ENCODE data around the gene VTI1A.

VTI1A gene

GRCh38 chr10:112637901-112638300 lies 190.9 kb downstream of the VTI1A start:
- no peak for TF ChIP-seq Cebpa-rat (IDR thresholded peaks at IDR 0.05)
- Histone ChIP-seq H3K4me1 (peaks cover 8% of the 10 kb centered on the region), H3K9me3 (no peaks in the 10 kb centered on the region), H4K20me1 (no peaks in the 10 kb centered on the region), H3K9ac (no peak overlapping the region), H3K36me3 (no peaks in the 10 kb centered on the region), H3K4me3 (no peak overlapping the region), H3K27ac (no peak overlapping the region), H3K27me3 (no peaks in the 10 kb centered on the region), H3K4me2 (no peak overlapping the region)

DNA sequence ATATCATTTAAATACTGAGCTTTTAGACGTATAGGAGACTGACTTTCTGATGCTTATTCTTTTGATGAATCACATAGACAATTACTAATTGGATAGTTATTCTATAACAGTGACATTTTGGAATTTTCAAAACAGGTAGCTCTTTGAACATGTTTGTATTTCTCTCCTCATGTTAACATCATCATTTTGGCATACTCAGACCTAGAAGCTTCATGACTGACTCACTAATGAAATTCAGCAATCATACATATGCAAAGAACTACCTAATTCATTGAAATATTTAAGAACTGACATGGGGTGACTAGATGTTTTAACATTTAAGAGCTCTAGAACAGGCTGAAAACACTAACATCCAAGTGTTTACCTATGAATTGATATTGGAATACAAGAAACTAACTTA lies 192.3 kb downstream of the VTI1A start:
- no peaks in the 10 kb centered on the region for H3K36me3 ChIP-seq
- no peak for TF ChIP-seq Cebpa-rat (IDR thresholded peaks at IDR 0.05)
- no peak overlapping the region for H3K27ac ChIP-seq
- no peak overlapping the region for H3K4me3 ChIP-seq
- H3K9me3 ChIP-seq, result no peaks in the 10 kb centered on the region
- H3K4me2 ChIP-seq, result no peak overlapping the region
- H3K9ac ChIP-seq, result no peak overlapping the region
- H3K27me3 ChIP-seq, result no peaks in the 10 kb centered on the region
- no peaks in the 10 kb centered on the region for H4K20me1 ChIP-seq
- peaks cover 8% of the 10 kb centered on the region for H3K4me1 ChIP-seq

- Histone ChIP-seq H4K20me1 (no peaks in the 10 kb centered on the region), H3K4me1 (peaks cover 3% of the 10 kb centered on the region), H3K27me3 (no peaks in the 10 kb centered on the region), H3K36me3 (no peaks in the 10 kb centered on the region), H3K4me3 (no peak overlapping the region), H3K4me2 (no peak overlapping the region), H3K9ac (no peak overlapping the region), H3K9me3 (no peaks in the 10 kb centered on the region), H3K27ac (no peak overlapping the region)
- TF ChIP-seq Cebpa-rat (IDR thresholded peaks at IDR 0.05), result no peak
Observed at GRCh38 chr10:112640638-112641037, 193.6 kb downstream of the VTI1A start.

DNA sequence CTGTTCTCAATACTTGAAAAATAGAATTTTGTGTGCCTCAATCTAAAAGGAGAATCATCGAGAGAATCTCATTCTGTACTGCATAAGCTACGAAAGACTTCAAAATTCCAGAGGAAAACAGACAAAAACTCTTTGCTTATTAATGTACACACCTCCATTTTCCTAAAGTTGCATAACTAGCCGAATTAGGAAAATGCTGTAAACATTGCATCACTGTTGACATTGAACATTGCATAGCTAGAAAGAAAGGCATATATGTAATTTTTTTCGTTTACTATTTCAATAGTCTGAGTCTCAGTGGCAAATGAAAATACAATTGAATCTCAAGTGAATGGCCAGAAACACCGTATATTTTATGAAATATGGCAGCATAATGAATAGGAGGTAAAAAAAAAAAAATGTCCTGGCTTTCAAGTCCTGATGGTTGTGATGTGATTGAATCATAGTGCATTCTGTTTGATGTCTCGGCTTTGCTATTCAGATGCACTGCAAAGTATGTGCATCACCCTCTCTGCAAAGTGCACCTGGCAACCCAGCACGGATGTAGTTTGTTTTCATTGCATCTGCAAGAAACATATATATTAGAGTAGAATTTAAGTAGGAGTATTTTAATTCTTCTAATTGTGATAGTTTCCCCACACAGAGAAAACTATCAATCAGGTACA lies 196.7 kb downstream of the VTI1A start:
- Histone ChIP-seq H3K27ac (no peak overlapping the region), H4K20me1 (no peaks in the 10 kb centered on the region), H3K9ac (no peak overlapping the region), H3K4me2 (no peak overlapping the region), H3K4me1 (no peaks in the 10 kb centered on the region), H3K27me3 (no peaks in the 10 kb centered on the region), H3K4me3 (no peak overlapping the region), H3K36me3 (no peaks in the 10 kb centered on the region), H3K9me3 (no peaks in the 10 kb centered on the region)
- no peak for TF ChIP-seq Cebpa-rat (IDR thresholded peaks at IDR 0.05)

DNA sequence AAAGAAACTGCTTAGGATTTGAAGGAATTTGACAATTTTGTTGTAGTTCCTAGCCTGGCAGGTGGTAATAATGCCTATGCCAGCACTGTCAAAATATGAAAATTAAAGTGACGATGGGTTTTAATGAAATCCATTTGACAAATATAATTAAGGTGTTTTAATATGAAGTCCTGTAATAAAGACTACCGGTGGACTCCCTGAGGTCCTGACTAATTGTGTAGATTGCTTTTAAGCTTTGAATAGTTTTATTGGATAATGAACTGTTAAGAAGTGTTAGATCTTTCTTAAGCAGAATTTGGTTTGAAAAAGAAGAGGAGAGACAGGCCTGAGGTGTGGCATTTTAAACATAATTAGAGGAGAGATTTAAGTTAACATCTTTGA lies 197.2 kb downstream of the VTI1A start:
- H3K36me3 ChIP-seq, result no peaks in the 10 kb centered on the region
- TF ChIP-seq Cebpa-rat (IDR thresholded peaks at IDR 0.05), result no peak
- no peak overlapping the region for H3K4me2 ChIP-seq
- no peaks in the 10 kb centered on the region for H4K20me1 ChIP-seq
- no peaks in the 10 kb centered on the region for H3K9me3 ChIP-seq
- H3K4me3 ChIP-seq, result no peak overlapping the region
- no peaks in the 10 kb centered on the region for H3K27me3 ChIP-seq
- no peak overlapping the region for H3K27ac ChIP-seq
- H3K9ac ChIP-seq, result no peak overlapping the region
- H3K4me1 ChIP-seq, result no peaks in the 10 kb centered on the region

GRCh38 chr10:112649006-112649821 lies 202.2 kb downstream of the VTI1A start:
- no peak for TF ChIP-seq Cebpa-rat (IDR thresholded peaks at IDR 0.05)
- no peaks in the 10 kb centered on the region for H4K20me1 ChIP-seq

GRCh38 chr10:112649822-112650152 lies 202.8 kb downstream of the VTI1A start:
- Histone ChIP-seq H3K9me3 (no peaks in the 10 kb centered on the region), H4K20me1 (no peaks in the 10 kb centered on the region), H3K4me2 (no peak overlapping the region), H3K4me1 (no peaks in the 10 kb centered on the region), H3K27me3 (no peaks in the 10 kb centered on the region), H3K9ac (no peak overlapping the region), H3K4me3 (no peak overlapping the region), H3K36me3 (no peaks in the 10 kb centered on the region), H3K27ac (no peak overlapping the region)
- TF ChIP-seq Cebpa-rat (IDR thresholded peaks at IDR 0.05), result no peak

More at GRCh38 chr10:112649006-112649821, 202.2 kb downstream of the VTI1A start:
- Histone ChIP-seq H3K36me3 (no peaks in the 10 kb centered on the region), H3K27me3 (no peaks in the 10 kb centered on the region), H3K4me2 (no peak overlapping the region), H3K4me3 (no peak overlapping the region), H3K9ac (no peak overlapping the region), H3K27ac (no peak overlapping the region), H3K9me3 (no peaks in the 10 kb centered on the region), H3K4me1 (no peaks in the 10 kb centered on the region)

GRCh38 chr10:112650588-112651030 lies 203.6 kb downstream of the VTI1A start:
- Histone ChIP-seq H3K4me1 (no peaks in the 10 kb centered on the region), H3K9ac (no peak overlapping the region), H3K27ac (no peak overlapping the region), H3K4me3 (no peak overlapping the region), H3K27me3 (no peaks in the 10 kb centered on the region), H3K9me3 (no peaks in the 10 kb centered on the region), H4K20me1 (no peaks in the 10 kb centered on the region), H3K4me2 (no peak overlapping the region), H3K36me3 (no peaks in the 10 kb centered on the region)
- TF ChIP-seq Cebpa-rat (IDR thresholded peaks at IDR 0.05), result no peak

DNA sequence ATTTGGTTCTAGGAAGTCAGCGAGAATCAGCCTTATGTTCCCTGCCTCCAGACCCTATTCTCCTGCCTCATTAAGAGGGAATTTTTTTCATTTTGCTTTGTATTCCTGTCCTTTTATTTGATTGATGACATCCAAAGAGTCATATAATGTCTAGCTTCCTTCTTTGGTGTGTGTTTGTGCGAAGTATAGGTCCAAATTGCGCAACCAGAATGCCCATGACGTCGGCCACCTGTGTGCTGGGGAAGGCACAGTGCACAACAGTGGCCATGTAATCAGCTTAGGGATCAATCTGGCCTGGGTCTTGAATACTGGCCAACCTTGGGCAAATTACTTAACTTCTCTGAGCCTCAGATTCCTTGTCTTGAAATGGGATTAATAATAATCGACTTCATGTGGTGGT lies 206.2 kb downstream of the VTI1A start:
- Histone ChIP-seq H3K27ac (no peak overlapping the region), H3K4me1 (no peaks in the 10 kb centered on the region), H3K4me3 (no peak overlapping the region), H3K27me3 (no peaks in the 10 kb centered on the region), H3K4me2 (no peak overlapping the region), H4K20me1 (no peaks in the 10 kb centered on the region), H3K9ac (no peak overlapping the region), H3K36me3 (no peaks in the 10 kb centered on the region), H3K9me3 (no peaks in the 10 kb centered on the region)
- TF ChIP-seq Cebpa-rat (IDR thresholded peaks at IDR 0.05), result peak; percentile 61

- Histone ChIP-seq H3K9me3 (no peaks in the 10 kb centered on the region), H3K27ac (no peak overlapping the region), H3K4me2 (no peak overlapping the region), H3K36me3 (no peaks in the 10 kb centered on the region), H3K4me3 (no peak overlapping the region), H3K9ac (no peak overlapping the region), H3K4me1 (no peaks in the 10 kb centered on the region), H4K20me1 (no peaks in the 10 kb centered on the region), H3K27me3 (no peaks in the 10 kb centered on the region)
- TF ChIP-seq Cebpa-rat (IDR thresholded peaks at IDR 0.05), result no peak
Observed at GRCh38 chr10:112653851-112654250, 206.8 kb downstream of the VTI1A start.
